Subcutaneous abdominal adipose tissue (tissue), 5 donors: ENCODE measurements around the gene JAKMIP1.

Source experiments
- H3K27ac ChIP-seq: one replicate; pipeline ENCODE4 v1.7.0; 2013; ENCODE audit warnings: low read depth, mild to moderate bottlenecking, inconsistent platforms, low read length, moderate library complexity
- H3K27me3 ChIP-seq, 5 donors: one replicate each; pipeline ENCODE4 v1.7.0; 2013; ENCODE audit warnings: low read length in 5 of 5, inconsistent platforms in 1 of 5; ENCODE audit not compliant: control insufficient read depth in 5 of 5, insufficient read depth in 4 of 5
- H3K36me3 ChIP-seq, 5 donors: one replicate each; pipeline ENCODE4 v1.7.0; 2013; ENCODE audit warnings: low read length in 5 of 5; ENCODE audit not compliant: control insufficient read depth in 5 of 5, insufficient read depth in 5 of 5
- H3K4me1 ChIP-seq, 5 donors: one replicate each; pipeline ENCODE4 v1.7.0; 2013; ENCODE audit warnings: low read length in 5 of 5, mild to moderate bottlenecking in 3 of 5, moderate library complexity in 1 of 5; ENCODE audit not compliant: control insufficient read depth in 5 of 5, insufficient read depth in 5 of 5
- H3K4me3 ChIP-seq, 5 donors: one replicate each; pipeline ENCODE4 v1.7.0; 2013; ENCODE audit warnings: low read length in 5 of 5, low read depth in 1 of 5
- H3K9ac ChIP-seq, 5 donors: one replicate each; pipeline ENCODE4 v1.7.0; 2013; ENCODE audit warnings: low read length in 5 of 5, mild to moderate bottlenecking in 4 of 5, moderate library complexity in 3 of 5
- H3K9me3 ChIP-seq, 5 donors: one replicate each; pipeline ENCODE4 v1.7.0; 2013; ENCODE audit warnings: low read length in 5 of 5; ENCODE audit not compliant: control insufficient read depth in 5 of 5
- donor health status: healthy.
- donor health status: healthy.
- donor health status: healthy.
- donor health status: healthy.
- donor health status: healthy.

JAKMIP1 gene

GRCh38 chr4:5992828-5993321, 207.5 kb downstream of the JAKMIP1 start:
- Histone ChIP-seq H3K9ac (no peak overlapping the region), H3K4me3 (no peak overlapping the region), H3K27ac (no peak overlapping the region), H3K36me3 (no peaks in the 10 kb centered on the region), H3K9me3 (no peaks in the 10 kb centered on the region), H3K27me3 (peaks cover 12 to 39% (median 28%) of the 10 kb centered on the region in 5 donors), H3K4me1 (no peaks in the 10 kb centered on the region)

GRCh38 chr4:5992171-5992827, 208.1 kb downstream of the JAKMIP1 start:
- H3K36me3 ChIP-seq: no peaks in the 10 kb centered on the region
- no peak overlapping the region for H3K9ac ChIP-seq
- no peak overlapping the region for H3K27ac ChIP-seq
- H3K9me3 ChIP-seq: no peaks in the 10 kb centered on the region
- H3K4me3 ChIP-seq: no peak overlapping the region
- H3K4me1 ChIP-seq: no peaks in the 10 kb centered on the region
- peaks cover 12 to 39% (median 28%) of the 10 kb centered on the region in 5 donors for H3K27me3 ChIP-seq

GRCh38 chr4:5991405-5991804, 208.9 kb downstream of the JAKMIP1 start:
- H3K27me3 ChIP-seq: peaks cover 12 to 39% (median 28%) of the 10 kb centered on the region in 5 donors
- H3K36me3 ChIP-seq: no peaks in the 10 kb centered on the region
- no peak overlapping the region for H3K9ac ChIP-seq
- H3K9me3 ChIP-seq: no peaks in the 10 kb centered on the region
- no peaks in the 10 kb centered on the region for H3K4me1 ChIP-seq
- H3K4me3 ChIP-seq: no peak overlapping the region
- no peak overlapping the region for H3K27ac ChIP-seq

- Histone ChIP-seq H3K9me3 (no peaks in the 10 kb centered on the region), H3K4me1 (no peaks in the 10 kb centered on the region), H3K4me3 (no peak overlapping the region), H3K9ac (no peak overlapping the region), H3K27me3 (peaks cover 10 to 36% (median 25%) of the 10 kb centered on the region in 5 donors), H3K36me3 (no peaks in the 10 kb centered on the region), H3K27ac (no peak overlapping the region)
These were observed 209.7 kb downstream of the JAKMIP1 start for GRCh38 chr4:5990446-5991160.

- Histone ChIP-seq H3K9me3 (peaks cover 0 to 3% (median 0%) of the 10 kb centered on the region in 5 donors), H3K27me3 (peaks cover 7 to 33% (median 16%) of the 10 kb centered on the region in 5 donors), H3K4me3 (no peak overlapping the region), H3K9ac (no peak overlapping the region), H3K36me3 (no peaks in the 10 kb centered on the region), H3K27ac (no peak overlapping the region), H3K4me1 (no peaks in the 10 kb centered on the region)
These were observed 210.8 kb downstream of the JAKMIP1 start for GRCh38 chr4:5989236-5990225.

GRCh38 chr4:5988086-5988845, 212.1 kb downstream of the JAKMIP1 start:
- no peaks in the 10 kb centered on the region for H3K4me1 ChIP-seq
- peaks cover 5 to 29% (median 12%) of the 10 kb centered on the region in 5 donors for H3K27me3 ChIP-seq
- H3K9me3 ChIP-seq: peaks cover 0 to 5% (median 2%) of the 10 kb centered on the region in 5 donors
- H3K27ac ChIP-seq: no peak overlapping the region
- H3K36me3 ChIP-seq: no peaks in the 10 kb centered on the region
- H3K4me3 ChIP-seq: no peak overlapping the region
- H3K9ac ChIP-seq: no peak overlapping the region

DNA sequence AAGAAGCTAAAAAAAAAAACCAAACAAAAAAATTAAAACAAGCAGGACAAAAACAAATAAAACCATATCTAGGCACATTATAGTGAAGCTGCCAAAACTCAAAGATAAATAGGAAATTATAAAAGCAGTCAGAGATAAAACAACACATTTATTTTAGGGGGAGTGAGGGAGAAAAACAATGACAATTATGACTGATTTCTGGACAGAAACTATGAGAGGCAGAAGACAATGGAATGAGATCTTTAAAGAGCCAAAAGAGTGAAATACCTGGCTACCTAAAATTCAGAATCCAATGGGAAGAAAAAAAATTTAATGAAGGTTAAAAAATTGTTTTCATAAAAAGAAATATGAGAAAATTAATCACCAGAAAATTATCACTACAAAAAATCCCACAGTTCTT, 215.5 kb downstream of the JAKMIP1 start:
- Histone ChIP-seq H3K4me1 (no peaks in the 10 kb centered on the region), H3K27me3 (peaks cover 10 to 18% (median 17%) of the 10 kb centered on the region in 5 donors), H3K9me3 (peaks cover 0 to 5% (median 2%) of the 10 kb centered on the region in 5 donors), H3K27ac (no peak overlapping the region), H3K4me3 (no peak overlapping the region), H3K9ac (no peak overlapping the region), H3K36me3 (no peaks in the 10 kb centered on the region)

DNA sequence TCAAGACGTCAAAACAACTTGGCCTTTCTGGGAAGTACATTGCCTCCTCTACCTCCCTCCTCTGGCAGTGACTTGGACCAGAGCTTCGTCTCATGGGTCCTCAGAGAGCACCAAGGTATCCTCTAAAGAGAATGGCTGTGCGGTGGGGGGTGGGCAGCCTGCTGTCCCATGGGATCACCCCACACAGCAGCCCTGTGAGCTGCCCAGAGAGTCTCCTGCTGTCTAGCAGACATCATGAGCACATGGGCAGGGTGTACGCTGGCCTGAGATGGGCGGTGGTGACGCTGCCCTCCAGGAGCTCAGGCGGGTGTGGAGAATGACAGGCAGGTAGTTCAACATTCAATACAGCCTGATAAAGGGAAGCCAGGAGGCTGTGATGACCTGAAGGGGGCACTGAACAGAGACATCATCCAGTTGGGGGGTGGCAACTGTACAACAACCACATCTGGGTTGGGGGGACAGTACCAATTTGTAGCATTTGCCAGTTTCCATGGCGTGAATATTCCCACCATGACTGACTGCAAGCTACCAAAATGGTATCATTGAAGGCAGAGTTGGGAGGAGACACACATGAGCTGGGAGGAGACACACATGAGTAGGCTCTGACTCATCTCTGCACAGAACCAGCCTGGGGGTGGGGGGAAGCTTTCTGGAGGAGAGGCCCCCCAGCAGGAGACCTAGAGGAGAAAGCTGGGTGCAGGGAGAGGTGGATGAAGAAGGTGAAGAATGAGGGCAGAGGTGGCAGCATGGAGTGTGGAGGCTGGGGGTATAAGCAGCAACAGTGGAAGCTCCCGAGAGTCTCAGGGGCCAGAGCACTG, 218.0 kb downstream of the JAKMIP1 start:
- Histone ChIP-seq H3K9me3 (peaks cover 0 to 5% (median 2%) of the 10 kb centered on the region in 5 donors), H3K36me3 (no peaks in the 10 kb centered on the region), H3K4me1 (no peaks in the 10 kb centered on the region), H3K27ac (no peak overlapping the region), H3K9ac (no peak overlapping the region), H3K4me3 (no peak overlapping the region), H3K27me3 (peaks cover 10 to 20% (median 13%) of the 10 kb centered on the region in 5 donors)
